ENCODE measurements around the gene JAZF1.
"Not testable (repeated sequence)": the region's sequence is repeated elsewhere in the genome, so short reads cannot be mapped to it uniquely, and the experiment has no call there.

Gene JAZF1

DNA sequence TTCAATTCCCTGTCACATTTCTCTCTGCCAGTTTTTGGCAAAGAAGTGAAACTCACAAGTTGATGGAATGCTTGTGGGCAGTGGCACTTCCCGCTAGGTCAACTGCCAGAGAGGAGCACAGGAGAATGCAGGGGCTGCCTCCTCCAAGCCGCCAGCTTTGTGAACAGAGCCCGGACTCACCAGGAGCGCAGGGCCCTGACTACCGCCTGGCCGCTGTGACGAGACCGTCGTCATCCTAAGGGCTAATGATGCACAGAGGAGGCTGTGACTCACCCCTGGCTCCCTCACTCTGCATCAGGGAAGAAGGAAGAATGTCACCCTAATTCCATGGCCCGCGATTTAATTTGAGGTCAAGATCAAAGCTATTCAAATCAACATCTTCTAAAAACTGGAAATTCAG is 316.7 kb downstream of the JAZF1 start:
- intact Hi-C loops (cut with DNase I; ENCODE audit: low total_unique reads): no loop called here
- Histone ChIP-seq H3K9me3 (no peaks in the 10 kb centered on the region), H3K36me3 (no peaks in the 10 kb centered on the region), H3K27me3 (no peaks in the 10 kb centered on the region), H3K4me1 (peaks cover 0 to 16% (median 5%) of the 10 kb centered on the region in 4 donors), H3K27ac (peak overlapping the region in 1 of 2 donors; percentile 29), H3K4me3 (no peak overlapping the region)
- TF ChIP-seq, protein P1, sequence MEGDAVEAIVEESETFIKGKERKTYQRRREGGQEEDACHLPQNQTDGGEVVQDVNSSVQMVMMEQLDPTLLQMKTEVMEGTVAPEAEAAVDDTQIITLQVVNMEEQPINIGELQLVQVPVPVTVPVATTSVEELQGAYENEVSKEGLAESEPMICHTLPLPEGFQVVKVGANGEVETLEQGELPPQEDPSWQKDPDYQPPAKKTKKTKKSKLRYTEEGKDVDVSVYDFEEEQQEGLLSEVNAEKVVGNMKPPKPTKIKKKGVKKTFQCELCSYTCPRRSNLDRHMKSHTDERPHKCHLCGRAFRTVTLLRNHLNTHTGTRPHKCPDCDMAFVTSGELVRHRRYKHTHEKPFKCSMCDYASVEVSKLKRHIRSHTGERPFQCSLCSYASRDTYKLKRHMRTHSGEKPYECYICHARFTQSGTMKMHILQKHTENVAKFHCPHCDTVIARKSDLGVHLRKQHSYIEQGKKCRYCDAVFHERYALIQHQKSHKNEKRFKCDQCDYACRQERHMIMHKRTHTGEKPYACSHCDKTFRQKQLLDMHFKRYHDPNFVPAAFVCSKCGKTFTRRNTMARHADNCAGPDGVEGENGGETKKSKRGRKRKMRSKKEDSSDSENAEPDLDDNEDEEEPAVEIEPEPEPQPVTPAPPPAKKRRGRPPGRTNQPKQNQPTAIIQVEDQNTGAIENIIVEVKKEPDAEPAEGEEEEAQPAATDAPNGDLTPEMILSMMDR (IDR thresholded peaks at IDR 0.05): no peak
- peak in 1 of 2 donors; percentile 84 for DNase-seq

DNA sequence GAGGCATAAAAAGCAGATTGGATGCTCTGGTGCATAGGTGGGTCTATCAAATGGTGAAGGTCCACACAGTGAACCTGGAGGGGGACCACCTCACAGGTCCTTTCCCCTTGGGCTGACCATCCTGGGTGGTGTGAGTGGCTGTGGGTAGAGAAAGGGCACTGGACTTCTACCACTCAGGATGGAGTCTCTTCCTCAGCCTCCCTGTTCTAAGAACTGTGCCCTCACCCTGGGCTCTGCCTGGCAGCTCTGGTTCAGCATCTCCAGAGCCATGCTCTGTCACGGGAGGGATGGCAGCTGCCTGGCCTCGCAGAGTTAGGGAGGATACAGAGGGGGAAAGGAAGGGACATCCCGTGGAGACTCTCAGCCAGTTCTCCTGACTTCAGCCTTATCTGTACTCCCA is 318.8 kb downstream of the JAZF1 start:
- Histone ChIP-seq H3K27ac (no peak overlapping the region), H3K9me3 (no peaks in the 10 kb centered on the region), H3K4me3 (no peak overlapping the region), H3K27me3 (no peaks in the 10 kb centered on the region), H3K4me1 (peaks cover 0 to 16% (median 5%) of the 10 kb centered on the region in 4 donors), H3K36me3 (no peaks in the 10 kb centered on the region)
- no peak for DNase-seq
- intact Hi-C loops (cut with DNase I; ENCODE audit: low total_unique reads): no loop called here
- TF ChIP-seq, protein P1 (IDR thresholded peaks at IDR 0.05): no peak

DNA sequence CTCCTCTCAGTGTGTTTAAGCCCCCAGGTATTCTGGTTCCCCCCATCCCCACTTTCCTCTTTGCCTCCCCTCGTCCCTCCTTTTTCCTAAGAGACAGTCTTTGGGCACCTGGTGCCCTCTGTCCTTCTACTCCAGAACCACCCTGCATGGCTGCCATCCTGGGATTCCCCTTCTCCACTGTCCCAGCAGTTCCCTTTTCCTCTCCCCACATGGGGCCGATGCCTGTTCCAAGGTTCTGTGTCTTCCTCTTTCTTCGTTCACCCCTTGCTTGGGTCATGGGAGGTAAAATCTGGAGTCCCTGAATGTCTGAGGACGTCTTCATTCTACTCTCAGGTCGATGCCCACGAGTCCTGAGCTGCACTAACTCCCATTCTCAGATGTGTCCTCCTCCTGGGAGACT is 319.8 kb downstream of the JAZF1 start:
- H3K9me3 ChIP-seq: no peaks in the 10 kb centered on the region
- peaks cover 0 to 4% (median 0%) of the 10 kb centered on the region in 3 donors for H3K36me3 ChIP-seq
- no peaks in the 10 kb centered on the region for H3K27me3 ChIP-seq
- H3K27ac ChIP-seq: no peak overlapping the region
- DNase-seq: no peak
- intact Hi-C loops (cut with DNase I; ENCODE audit: low total_unique reads): no loop called here
- TF ChIP-seq, protein P1 (IDR thresholded peaks at IDR 0.05): no peak
- H3K4me3 ChIP-seq: no peak overlapping the region
- peaks cover 0 to 16% (median 5%) of the 10 kb centered on the region in 4 donors for H3K4me1 ChIP-seq

DNA sequence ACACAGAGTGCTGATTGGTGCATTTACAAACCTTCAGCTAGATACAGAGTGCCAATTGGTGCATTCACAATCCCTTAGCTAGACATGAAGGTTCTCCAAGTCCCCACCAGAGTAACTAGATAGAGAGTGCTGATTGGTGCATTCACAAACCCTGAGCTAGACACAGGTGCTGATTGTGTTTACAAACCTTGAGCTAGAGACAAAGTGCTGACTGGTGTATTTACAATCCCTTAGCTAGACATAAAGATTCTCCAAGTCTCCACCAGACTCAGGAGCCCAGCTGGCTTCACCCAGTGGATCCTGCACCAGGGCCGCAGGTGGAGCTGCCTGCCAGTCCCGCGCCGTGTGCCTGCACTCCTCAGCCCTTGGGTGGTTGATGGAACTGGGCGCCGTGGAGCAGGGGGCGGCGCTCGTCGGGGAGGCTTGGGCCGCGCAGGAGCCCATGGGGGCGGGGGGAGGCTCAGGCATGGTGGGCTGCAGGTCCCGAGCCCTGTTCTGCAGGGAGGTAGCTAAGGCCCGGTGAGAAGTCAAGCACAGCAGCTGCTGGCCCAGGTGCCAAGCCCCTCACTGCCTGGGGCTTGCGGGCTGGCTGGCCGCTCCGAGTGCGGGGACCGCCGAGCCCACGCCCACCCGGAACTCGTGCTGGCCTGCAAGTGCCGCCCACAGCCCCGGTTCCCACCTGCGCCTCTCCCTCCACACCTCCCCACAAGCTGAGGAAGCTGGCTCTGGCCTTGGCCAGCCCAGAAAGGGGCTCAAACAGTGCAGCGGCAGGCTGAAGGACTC is 323.7 kb downstream of the JAZF1 start:
- H3K27me3 ChIP-seq; H3K36me3 ChIP-seq; H3K4me1 ChIP-seq; H3K4me3 ChIP-seq; H3K9me3 ChIP-seq; DNase-seq; H3K27ac ChIP-seq; intact Hi-C loops (cut with DNase I; ENCODE audit: low total_unique reads): not testable (repeated sequence)

DNA sequence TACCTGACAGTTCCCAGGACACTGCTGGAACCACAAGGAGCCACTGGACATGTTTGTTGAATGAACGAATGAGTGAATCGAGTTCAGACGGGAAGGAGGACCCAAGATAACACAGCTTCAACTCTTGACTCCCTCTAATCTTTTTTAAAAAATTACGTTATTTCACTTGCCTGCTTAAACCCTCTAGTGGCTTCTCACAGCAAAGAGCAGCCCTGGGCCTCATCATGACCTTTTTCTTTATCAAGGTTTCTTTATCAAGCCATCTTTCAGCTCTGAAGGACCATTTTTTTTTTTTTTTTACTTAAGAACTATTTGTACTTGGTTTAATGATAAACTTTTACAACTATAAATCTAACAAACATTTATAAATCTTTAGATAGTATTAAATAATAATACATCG is 330.1 kb downstream of the JAZF1 start:
- no peak for DNase-seq
- H3K27ac ChIP-seq: no peak overlapping the region
- no peak overlapping the region for H3K4me3 ChIP-seq
- no peaks in the 10 kb centered on the region for H3K36me3 ChIP-seq
- intact Hi-C loops (cut with DNase I; ENCODE audit: low total_unique reads): no loop called here
- H3K9me3 ChIP-seq: no peaks in the 10 kb centered on the region
- TF ChIP-seq, protein P1 (IDR thresholded peaks at IDR 0.05): no peak
- H3K27me3 ChIP-seq: no peaks in the 10 kb centered on the region
- H3K4me1 ChIP-seq: no peaks in the 10 kb centered on the region

DNA sequence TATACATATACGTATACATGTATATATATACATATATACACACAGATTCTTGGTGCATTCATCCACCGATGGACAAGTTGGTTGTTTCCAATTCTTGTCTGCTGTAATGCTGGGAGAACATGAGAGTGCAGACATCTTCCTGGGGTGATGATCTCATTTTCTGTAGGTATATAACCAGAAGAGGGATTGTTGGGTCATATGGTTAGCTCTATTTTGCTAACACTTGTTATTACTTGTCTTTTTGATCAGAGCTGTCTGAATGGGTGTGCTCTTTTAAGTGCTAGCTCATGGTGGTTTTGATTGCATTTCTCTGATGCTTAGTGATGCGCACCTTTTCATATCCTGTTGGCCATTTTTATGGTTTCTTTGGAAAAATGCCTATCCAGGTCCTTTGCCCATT is 334.2 kb downstream of the JAZF1 start:
- no peaks in the 10 kb centered on the region for H3K27me3 ChIP-seq
- no peak overlapping the region for H3K27ac ChIP-seq
- H3K4me3 ChIP-seq: no peak overlapping the region
- intact Hi-C loops (cut with DNase I; ENCODE audit: low total_unique reads): no loop called here
- no peaks in the 10 kb centered on the region for H3K36me3 ChIP-seq
- TF ChIP-seq, protein P1 (IDR thresholded peaks at IDR 0.05): no peak
- H3K9me3 ChIP-seq: no peaks in the 10 kb centered on the region
- DNase-seq: no peak
- H3K4me1 ChIP-seq: peaks cover 0 to 13% (median 6%) of the 10 kb centered on the region in 4 donors

Data from tibial artery (tissue), 4 donors.